ENCODE results near the gene IGSF9B. TPM values are rescaled to one million over a fixed set of nuclear protein-coding genes. Genes with fewer than 3 reads are reported as not detected.

IGSF9B gene
- total and polyA plus RNA-seq, 2 experiments from 2014 or later, result 0.30 to 0.65 TPM

- TF ChIP-seq CTCF (IDR thresholded peaks at IDR 0.05; ENCODE audit: poor library complexity), result no peak
- no peak for TF ChIP-seq EZH2phosphoT487 (IDR thresholded peaks at IDR 0.05; ENCODE audit: low read depth, severe bottlenecking, unreplicated experiment)
- no peak for TF ChIP-seq EZH2 (IDR thresholded peaks at IDR 0.05; ENCODE audit: borderline replicate concordance)
- Histone ChIP-seq H4K20me1 (ENCODE audit: insufficient read depth, poor library complexity, severe bottlenecking) (no peaks in the 10 kb centered on the region), H3K9me3 (ENCODE audit: low read depth) (no peaks in the 10 kb centered on the region), H3K4me2 (no peak overlapping the region), H3K36me3 (replicated peaks; ENCODE audit: insufficient read depth, low read depth) (no peaks in the 10 kb centered on the region), H2AFZ (no peak overlapping the region), H3K27ac (no peak overlapping the region), H3K79me2 (no peaks in the 10 kb centered on the region), H3K9me2 (replicated peaks; ENCODE audit: insufficient read depth) (no peaks in the 10 kb centered on the region), H3K27me3 (no peaks in the 10 kb centered on the region), H3K4me3 (no peak overlapping the region), H3K4me1 (ENCODE audit: insufficient read depth) (no peaks in the 10 kb centered on the region)
- no peak for DNase-seq (ENCODE audit: low spot score)
- 87% methylated on average over 6 of the region's 6 CpGs for WGBS (ENCODE audit: low lambda C conversion rate, missing lambda C conversion rate)
Observed at GRCh38 chr11:133904818-133905515, 51.8 kb downstream of the IGSF9B start.

- H4K20me1 ChIP-seq (ENCODE audit: insufficient read depth, poor library complexity, severe bottlenecking), result no peaks in the 10 kb centered on the region
- no peaks in the 10 kb centered on the region for H3K27me3 ChIP-seq
- H3K36me3 ChIP-seq (replicated peaks; ENCODE audit: insufficient read depth, low read depth), result no peaks in the 10 kb centered on the region
- H3K4me3 ChIP-seq, result no peak overlapping the region
- H3K27ac ChIP-seq, result no peak overlapping the region
- no peaks in the 10 kb centered on the region for H3K4me1 ChIP-seq (ENCODE audit: insufficient read depth)
- no peaks in the 10 kb centered on the region for H3K9me2 ChIP-seq (replicated peaks; ENCODE audit: insufficient read depth)
- H3K79me2 ChIP-seq, result no peaks in the 10 kb centered on the region
- H2AFZ ChIP-seq, result no peak overlapping the region
- DNase-seq (ENCODE audit: low spot score), result no peak
- WGBS (ENCODE audit: low lambda C conversion rate, missing lambda C conversion rate), result 90% methylated on average over 8 of the region's 8 CpGs
- TF ChIP-seq CTCF (IDR thresholded peaks at IDR 0.05; ENCODE audit: poor library complexity) (no peak), EZH2 (IDR thresholded peaks at IDR 0.05; ENCODE audit: borderline replicate concordance) (no peak), EZH2phosphoT487 (IDR thresholded peaks at IDR 0.05; ENCODE audit: low read depth, severe bottlenecking, unreplicated experiment) (no peak)
- no peaks in the 10 kb centered on the region for H3K9me3 ChIP-seq (ENCODE audit: low read depth)
- no peak overlapping the region for H3K4me2 ChIP-seq
Observed at GRCh38 chr11:133903875-133904817, 52.6 kb downstream of the IGSF9B start.

- Histone ChIP-seq H3K27me3 (no peaks in the 10 kb centered on the region), H3K36me3 (replicated peaks; ENCODE audit: insufficient read depth, low read depth) (no peaks in the 10 kb centered on the region), H3K4me1 (ENCODE audit: insufficient read depth) (no peaks in the 10 kb centered on the region), H3K9me3 (ENCODE audit: low read depth) (no peaks in the 10 kb centered on the region), H3K4me2 (no peak overlapping the region), H3K9me2 (replicated peaks; ENCODE audit: insufficient read depth) (no peaks in the 10 kb centered on the region), H3K4me3 (no peak overlapping the region), H4K20me1 (ENCODE audit: insufficient read depth, poor library complexity, severe bottlenecking) (no peaks in the 10 kb centered on the region), H3K27ac (no peak overlapping the region), H2AFZ (no peak overlapping the region), H3K79me2 (no peaks in the 10 kb centered on the region)
- WGBS (ENCODE audit: low lambda C conversion rate, missing lambda C conversion rate), result 89% methylated on average over 13 of the region's 13 CpGs
- DNase-seq (ENCODE audit: low spot score), result no peak
- no peak for TF ChIP-seq EZH2phosphoT487 (IDR thresholded peaks at IDR 0.05; ENCODE audit: low read depth, severe bottlenecking, unreplicated experiment)
- no peak for TF ChIP-seq CTCF (IDR thresholded peaks at IDR 0.05; ENCODE audit: poor library complexity)
- no peak for TF ChIP-seq EZH2 (IDR thresholded peaks at IDR 0.05; ENCODE audit: borderline replicate concordance)
Observed at GRCh38 chr11:133903056-133903455, 53.7 kb downstream of the IGSF9B start.
